GM12801 (cell line): ENCODE results near the gene SPOCK3.

Experiments used
- CTCF ChIP-seq: IDR thresholded peaks from one replicate; pipeline ENCODE4 v1.5.1; 2011; ENCODE audit warnings: control low read depth; ENCODE audit not compliant: insufficient read length; ENCODE audit errors: extremely low read depth

The SPOCK3 gene

GRCh38 chr4:166822386-166822785, 411.9 kb downstream of the SPOCK3 start:
- TF ChIP-seq CTCF: no peak

GRCh38 chr4:166816890-166817289, 417.4 kb downstream of the SPOCK3 start:
- TF ChIP-seq CTCF: no peak

GRCh38 chr4:166808380-166808779, 425.9 kb downstream of the SPOCK3 start:
- no peak for TF ChIP-seq CTCF

- TF ChIP-seq CTCF: no peak
These were observed 431.9 kb downstream of the SPOCK3 start for GRCh38 chr4:166802346-166802745.

- TF ChIP-seq CTCF: no peak
These were observed 436.2 kb downstream of the SPOCK3 start for GRCh38 chr4:166798126-166798525.

GRCh38 chr4:166777760-166778159, 456.5 kb downstream of the SPOCK3 start:
- TF ChIP-seq CTCF: no peak

GRCh38 chr4:166763018-166763417, 471.3 kb downstream of the SPOCK3 start:
- TF ChIP-seq CTCF: no peak

- TF ChIP-seq CTCF: no peak
These were observed 492.6 kb downstream of the SPOCK3 start for GRCh38 chr4:166741742-166742141.
